NCI-H774 (cell line): ENCODE results near the gene SPAG17.
"Not testable (repeated sequence)": the region's sequence is repeated elsewhere in the genome, so short reads cannot be mapped to it uniquely, and the experiment has no call there.

Experiments
- DNase-seq: peaks from one replicate; lab custom pipeline; 2025; lab: John Stamatoyannopoulos, UW

Gene SPAG17

DNA sequence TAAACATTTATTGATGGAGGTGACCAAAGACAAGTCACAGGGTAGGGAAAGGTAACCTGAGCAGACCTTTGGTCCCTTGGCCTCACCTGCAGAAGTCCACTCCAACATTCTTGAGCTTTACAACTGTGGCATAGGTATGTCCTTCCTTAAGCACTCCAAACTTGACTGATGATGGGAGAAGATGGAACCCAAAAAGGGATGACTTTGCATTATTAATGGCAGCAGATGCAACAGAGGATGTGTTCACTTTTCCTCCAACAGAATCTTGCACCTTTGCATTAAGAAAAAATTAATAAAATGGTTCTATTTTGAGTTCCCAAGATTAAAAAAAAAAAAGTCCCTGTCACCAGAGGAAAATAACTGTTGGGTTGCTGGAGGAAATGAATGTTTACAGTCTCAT is 213.3 kb downstream of the SPAG17 start:
- no peak for DNase-seq

GRCh38 chr1:117970252-117970651 is 214.8 kb downstream of the SPAG17 start:
- DNase-seq: no peak

DNA sequence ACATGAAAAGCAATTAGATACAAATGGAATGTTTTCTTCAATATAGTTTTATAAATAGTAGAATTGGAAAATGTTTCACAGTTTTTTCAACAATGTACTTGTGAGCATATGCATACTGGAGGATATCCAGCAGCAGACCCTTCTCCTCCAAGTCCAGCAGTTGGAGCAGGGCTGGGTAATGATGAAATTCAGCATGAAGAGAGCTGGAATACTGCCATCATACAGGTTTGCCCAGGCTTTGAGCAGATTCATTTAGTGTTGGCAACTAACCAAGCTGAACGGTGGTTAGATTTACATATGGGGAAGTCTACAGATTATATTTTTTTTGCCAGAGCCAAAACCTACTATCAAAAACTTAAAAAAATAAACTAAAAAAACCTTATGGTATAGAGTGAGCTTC is 217.1 kb downstream of the SPAG17 start:
- DNase-seq: no peak

GRCh38 chr1:117967477-117967876 is 217.6 kb downstream of the SPAG17 start:
- DNase-seq: no peak

DNA sequence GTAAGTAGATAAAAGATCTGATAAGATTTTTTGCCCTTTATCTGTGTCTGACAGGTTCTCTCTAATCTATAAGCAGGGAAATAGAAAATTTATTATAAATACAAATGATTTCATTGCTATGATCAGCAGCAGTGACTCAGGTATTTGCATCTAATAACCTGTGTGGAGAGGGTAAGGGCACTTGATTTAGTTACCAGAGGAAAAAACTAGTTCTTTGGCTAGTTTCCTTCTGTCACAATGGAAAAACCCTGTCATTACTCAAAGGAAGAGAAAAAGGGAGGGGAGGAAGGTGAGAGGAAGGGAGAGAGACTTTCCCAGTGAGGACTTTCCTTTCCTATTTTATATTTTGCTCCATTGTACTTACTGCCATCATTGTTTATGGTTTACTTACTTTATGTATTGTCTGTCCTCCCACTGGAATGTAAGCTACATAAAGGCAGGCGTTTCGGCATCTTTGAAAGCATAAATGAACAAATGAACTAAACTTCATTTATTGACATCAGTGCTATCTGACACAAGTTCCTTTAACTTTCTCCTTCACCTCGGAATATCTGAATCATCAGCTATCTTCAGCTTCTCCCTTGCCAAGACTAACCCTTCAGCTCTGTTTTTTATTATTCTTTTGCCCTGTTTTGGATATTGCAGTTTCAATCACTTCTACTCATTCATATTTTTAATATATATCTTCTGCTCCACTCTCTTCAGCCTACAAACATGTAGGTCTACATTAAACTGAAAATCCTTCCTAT is 220.6 kb downstream of the SPAG17 start:
- no peak for DNase-seq

DNA sequence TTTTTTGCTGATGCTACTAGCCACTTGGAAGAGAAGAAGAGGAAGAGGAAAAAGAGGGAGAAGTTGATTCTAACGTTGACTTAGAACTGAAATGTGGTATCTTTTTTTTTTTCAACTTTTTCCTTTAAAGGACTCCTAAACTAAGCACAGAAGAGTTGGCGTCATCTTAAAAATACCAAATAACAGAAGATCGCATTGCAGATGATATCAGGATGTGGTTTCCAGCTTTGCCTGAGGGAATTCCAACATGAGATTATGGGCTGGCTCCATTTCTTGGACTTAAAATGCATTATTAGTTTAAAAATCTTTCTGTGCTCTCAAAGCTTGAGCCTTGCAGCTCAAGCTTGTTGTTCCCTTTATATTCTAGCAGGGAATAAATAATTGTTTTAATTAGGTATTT is 225.7 kb downstream of the SPAG17 start:
- no peak for DNase-seq

DNA sequence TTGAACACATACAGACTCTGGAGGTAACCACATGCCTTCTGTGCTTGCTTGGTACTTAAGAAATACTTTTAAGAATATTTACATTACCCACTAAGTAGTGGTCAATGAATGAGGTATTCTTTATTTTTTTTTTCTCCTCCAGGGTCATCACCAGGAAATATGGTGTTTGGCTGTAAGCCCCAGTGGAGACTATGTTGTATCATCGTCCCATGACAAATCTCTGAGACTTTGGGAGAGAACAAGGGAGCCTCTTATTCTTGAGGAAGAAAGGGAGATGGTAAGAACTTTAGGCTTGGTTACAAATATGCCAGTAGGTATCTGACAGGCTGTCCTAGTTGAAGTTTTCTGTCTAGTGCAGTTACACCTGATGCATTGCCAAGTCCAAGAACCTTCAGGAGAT is 232.6 kb downstream of the SPAG17 start:
- DNase-seq: no peak

DNA sequence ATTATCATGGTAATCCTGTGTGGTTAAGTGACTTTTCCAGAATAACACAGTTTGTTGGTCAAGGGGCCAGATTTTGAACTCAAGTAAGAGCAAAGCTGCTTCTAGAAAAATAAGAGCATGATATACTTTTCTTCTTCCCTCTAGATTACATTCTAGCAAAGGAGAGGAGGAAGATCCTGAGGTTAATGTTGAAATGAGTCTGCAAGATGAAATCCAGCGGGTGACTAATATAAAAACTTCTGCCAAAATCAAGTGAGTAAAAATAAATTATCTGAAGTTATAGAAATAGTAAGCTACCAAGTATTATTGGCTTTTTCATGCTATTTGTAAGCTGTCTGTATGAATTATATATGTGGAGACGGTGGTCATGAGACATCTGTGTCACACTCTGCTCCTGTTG is 242.7 kb downstream of the SPAG17 start:
- DNase-seq: no peak

GRCh38 chr1:117933769-117934168 is 251.3 kb downstream of the SPAG17 start:
- DNase-seq: no peak

GRCh38 chr1:117932576-117932975 is 252.5 kb downstream of the SPAG17 start:
- no peak for DNase-seq

- no peak for DNase-seq
These were observed 254.5 kb downstream of the SPAG17 start for GRCh38 chr1:117930484-117930883.

DNA sequence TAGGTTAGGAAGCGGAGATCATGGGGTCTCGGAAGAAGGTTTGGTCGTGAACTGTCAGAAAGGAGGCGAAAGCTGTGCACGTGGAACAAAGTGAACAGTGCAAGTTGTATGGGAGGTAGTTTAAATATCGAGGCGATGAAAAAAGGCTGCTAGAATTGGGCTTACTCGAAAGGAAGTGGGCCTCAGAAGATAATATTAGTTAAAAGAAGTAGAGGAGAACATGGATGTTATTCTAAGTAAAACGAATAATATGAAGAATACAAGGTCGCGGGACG is 254.9 kb downstream of the SPAG17 start:
- DNase-seq: no peak

DNA sequence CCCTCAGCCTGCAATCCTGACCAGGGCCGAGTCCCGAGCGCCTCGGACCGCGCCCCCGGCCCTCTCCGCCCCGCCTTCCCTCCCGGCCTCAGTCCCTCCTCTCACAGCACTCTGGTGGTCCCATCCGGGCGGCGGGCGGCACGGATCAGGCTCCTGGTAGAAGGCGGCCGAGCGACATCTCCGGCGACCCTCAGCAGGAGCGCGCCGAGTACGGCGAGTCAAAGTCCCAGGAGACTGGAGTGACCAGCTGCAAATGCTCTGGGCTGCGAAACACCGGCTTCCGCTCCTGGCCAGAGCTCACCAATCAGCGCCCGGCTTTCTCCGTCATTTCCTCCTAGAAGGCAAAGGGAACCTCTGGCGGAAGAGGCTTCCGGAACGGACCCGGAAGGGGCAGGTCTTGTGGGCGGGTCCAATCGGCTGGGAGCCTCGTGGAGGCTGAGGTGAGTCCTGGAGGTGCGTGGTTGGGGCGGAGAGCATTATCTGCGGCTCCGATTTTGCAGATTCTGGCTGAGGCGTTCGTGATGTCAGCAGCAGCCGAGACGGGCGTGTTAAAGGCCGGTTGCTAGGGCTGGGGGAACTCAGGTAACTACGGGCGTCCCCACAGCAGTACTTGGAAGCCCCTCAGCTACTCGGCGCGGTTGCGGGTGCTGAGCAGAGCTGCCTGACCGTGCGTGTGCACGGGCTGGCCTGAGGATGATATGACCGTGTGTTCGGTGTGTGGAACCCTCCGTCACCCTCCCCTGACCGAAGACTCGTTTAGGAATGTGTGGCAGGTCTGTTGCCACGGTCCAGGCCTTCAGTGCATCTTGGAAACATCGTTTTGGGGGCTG is 255.5 kb downstream of the SPAG17 start, which contains the start of the genes GDAP2 and WDR3:
TSS of gene GDAP2 (minus strand) at position 279 of the 830 bp plus-strand sequence. CDS start 9,264 bp downstream, outside the sequence.
TSS of gene WDR3 (plus strand) at position 397 of the 830 bp plus-strand sequence. CDS start 3,581 bp downstream, outside the sequence.
- DNase-seq: peak; percentile 97

DNA sequence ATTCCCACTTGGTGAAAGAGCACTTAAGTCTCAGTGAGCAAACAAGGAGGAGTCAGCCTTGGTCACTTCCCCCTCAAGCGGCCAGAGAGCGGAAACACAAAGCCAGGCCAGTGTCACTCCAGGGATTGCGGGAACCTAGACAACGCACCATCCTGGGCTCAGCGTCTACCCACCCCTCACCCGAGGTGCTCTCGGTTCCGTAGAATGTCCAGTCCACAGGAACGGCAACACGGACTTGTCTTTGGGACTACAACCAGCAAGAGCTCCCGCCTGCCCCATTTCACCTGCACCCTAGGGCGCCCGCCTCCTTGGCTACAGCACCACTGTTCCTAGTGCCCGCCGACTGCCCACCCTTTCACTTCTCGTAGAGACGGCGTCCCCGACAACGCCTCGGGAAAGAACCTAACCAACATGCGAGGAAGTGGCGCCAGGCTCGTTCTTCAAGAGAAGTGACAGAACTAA is 256.1 kb downstream of the SPAG17 start:
- peak; percentile 6 for DNase-seq

GRCh38 chr1:117925981-117926380 is 259.0 kb downstream of the SPAG17 start:
- no peak for DNase-seq

DNA sequence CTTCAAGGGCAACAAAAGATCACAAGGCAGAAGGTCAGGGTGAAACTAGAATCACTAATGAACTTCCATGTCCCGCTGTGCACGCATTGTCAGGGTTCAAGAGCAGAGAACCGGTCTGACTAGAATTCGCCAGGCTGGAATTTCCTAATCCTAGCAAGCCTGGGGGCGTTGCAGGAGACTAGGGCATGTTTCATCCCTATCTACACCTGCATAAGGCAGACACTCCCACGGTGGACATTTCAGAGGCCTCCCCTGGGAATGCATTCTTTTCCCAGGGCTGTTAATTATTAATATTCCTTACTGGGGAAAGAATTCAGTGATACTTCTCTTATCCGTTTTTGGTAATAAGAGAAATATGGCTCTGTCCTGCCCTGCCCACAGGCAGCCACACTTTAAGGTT is 262.3 kb downstream of the SPAG17 start:
- DNase-seq: not testable (repeated sequence)

DNA sequence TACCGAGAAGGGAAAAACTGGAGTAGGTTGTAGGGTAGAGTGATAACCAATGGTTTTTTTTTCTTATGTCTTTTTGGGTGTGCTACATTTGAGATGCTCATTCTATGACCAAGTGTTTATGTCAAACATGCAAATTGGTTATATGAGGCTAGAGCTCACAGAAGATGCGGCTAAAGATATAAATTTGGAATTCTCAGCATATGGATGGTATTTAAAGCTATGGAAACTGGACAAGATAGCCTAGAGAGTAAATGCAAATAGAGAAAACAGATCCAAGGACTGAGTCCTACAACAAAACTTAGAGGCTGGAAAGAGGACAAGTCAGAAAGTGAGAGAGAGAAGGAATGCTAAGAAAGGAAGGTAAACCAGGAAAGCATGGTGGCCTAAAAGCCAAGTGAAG is 263.0 kb downstream of the SPAG17 start:
- no peak for DNase-seq

DNA sequence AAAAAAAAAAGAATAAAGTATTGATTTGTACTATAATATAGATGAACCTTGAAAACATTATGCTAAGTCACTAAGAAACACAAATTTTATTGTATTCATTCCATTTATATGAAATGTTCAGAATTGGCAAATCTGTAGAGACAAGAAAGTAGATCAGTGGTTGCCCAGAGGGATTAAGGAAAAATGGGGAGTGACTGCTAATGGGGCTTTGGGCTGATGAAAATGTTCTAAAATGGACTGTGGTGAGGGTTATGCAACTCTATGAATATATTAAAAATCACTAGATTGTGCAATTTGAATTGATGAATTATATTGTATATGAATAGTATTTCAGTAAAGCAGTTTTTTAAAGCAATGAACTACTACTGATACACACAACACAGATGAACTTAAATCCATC is 265.7 kb downstream of the SPAG17 start:
- DNase-seq: no peak

- DNase-seq: no peak
These were observed 274.0 kb downstream of the SPAG17 start for GRCh38 chr1:117911051-117911450.

- DNase-seq: no peak
These were observed 280.0 kb downstream of the SPAG17 start for GRCh38 chr1:117905019-117905418.

GRCh38 chr1:117904485-117904884 is 280.5 kb downstream of the SPAG17 start:
- no peak for DNase-seq
